ENCODE measurements around the gene TICAM2. TPM values are rescaled to one million over a fixed set of nuclear protein-coding genes. Genes with fewer than 3 reads are reported as not detected.

Gene TICAM2
- polyA plus RNA-seq, 2 of the 4 experiments (the other 2 are of a cell fraction) = 0.34 to 0.77 TPM

DNA sequence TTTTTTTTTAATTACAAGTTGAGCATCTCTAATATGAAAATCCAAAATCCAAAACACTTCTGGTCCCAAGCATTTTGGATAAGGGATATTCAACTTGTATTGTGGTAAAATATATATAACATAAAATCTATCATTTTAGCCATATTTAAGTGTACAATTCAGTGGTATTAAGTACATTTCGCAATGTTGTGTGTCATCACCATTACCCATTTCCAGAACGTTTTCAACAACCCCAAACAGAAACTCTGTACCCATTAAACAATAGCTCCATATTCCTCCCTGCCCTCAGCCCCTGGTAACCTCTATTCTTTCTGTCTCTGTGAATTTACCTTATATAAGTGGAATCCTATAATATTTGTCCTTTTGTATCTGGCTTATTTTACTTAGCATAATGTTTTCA, 24.9 kb downstream of the TICAM2 start:
- Histone ChIP-seq H3K4me1 (peaks cover 10% of the 10 kb centered on the region; the same call in 2 of the 3 replicates), H3K4me2 (no peak overlapping the region), H3K4me3 (no peak overlapping the region), H3K27ac (no peak overlapping the region), H3K9me3 (peaks cover 5% of the 10 kb centered on the region; the same call in 1 of the 3 replicates)
- 59% methylated on average over 2 of the region's 2 CpGs for WGBS (ENCODE audit: missing lambda C conversion rate)
- no peak for FAIRE-seq
- no peak for TF ChIP-seq MAX (IDR thresholded peaks at IDR 0.05)
- peak in 1 of 2 experiments; percentile 33; a peak in 1 of 4 replicates for TF ChIP-seq CEBPB (IDR thresholded peaks at IDR 0.05)
- no peak for ATAC-seq
- ChIA-PET POLR2A (no interaction called here), CTCF (interaction anchor here (1.1 to 5.3 kb wide), 4 partner anchors 12 to 275 kb away, joined by 3 to 156 read pairs (median 16); no protein-coding TSS in a partner anchor)
- DNase-seq (ENCODE audit: low read depth in 1 of 2, low spot score in 1 of 2) = no peak

- POLR2A ChIA-PET = interaction anchor here (1.1 to 1.7 kb wide), 2 partner anchors 30 to 32 kb away, joined by 6 to 11 read pairs; partner anchors contain the start of gene FEM1C
- no peak overlapping the region for H3K4me3 ChIP-seq
- peaks cover 5% of the 10 kb centered on the region; the same call in 1 of the 3 replicates for H3K9me3 ChIP-seq
- 75% methylated on average over 4 of the region's 5 CpGs for WGBS (ENCODE audit: missing lambda C conversion rate)
- peaks cover 10% of the 10 kb centered on the region; the same call in 2 of the 3 replicates for H3K4me1 ChIP-seq
- CTCF ChIA-PET = interaction anchor here (0.8 to 5.3 kb wide), 29 partner anchors 8 to 280 kb away, joined by 3 to 156 read pairs (median 5); partner anchors contain the start of gene FEM1C
- ATAC-seq (no peak), DNase-seq (ENCODE audit: low read depth in 1 of 2, low spot score in 1 of 2) (no peak), FAIRE-seq (no peak)
- no peak for TF ChIP-seq RAD21 (conservative IDR thresholded peaks at IDR 0.05 in 1 of 2, IDR thresholded peaks at IDR 0.05 in 1 of 2)
- no peak for TF ChIP-seq CHD2 (IDR thresholded peaks at IDR 0.05; ENCODE audit: low read length, partially characterized antibody)
- no peak for TF ChIP-seq EP300 (IDR thresholded peaks at IDR 0.05)
- TF ChIP-seq FOSL2 (IDR thresholded peaks at IDR 0.05) = no peak
- TF ChIP-seq FOSL2 (CRISPR knock-in tag; IDR thresholded peaks at IDR 0.05) = no peak
- TF ChIP-seq GATA3 (IDR thresholded peaks at IDR 0.05; ENCODE audit: borderline replicate concordance) = no peak
- TF ChIP-seq ESRRA (IDR thresholded peaks at IDR 0.05; ENCODE audit: borderline replicate concordance, low read length) = no peak
- no peak for TF ChIP-seq EHF (CRISPR knock-in tag; IDR thresholded peaks at IDR 0.05)
- TF ChIP-seq TFCP2L1 (CRISPR knock-in tag; IDR thresholded peaks at IDR 0.05) = no peak
- TF ChIP-seq ZNF302 (CRISPR knock-in tag; IDR thresholded peaks at IDR 0.05) = no peak
- TF ChIP-seq CTCF (IDR thresholded peaks at IDR 0.05) = no peak
- TF ChIP-seq JUN (IDR thresholded peaks at IDR 0.05) = no peak
- TF ChIP-seq CHD4 (IDR thresholded peaks at IDR 0.05; ENCODE audit: borderline replicate concordance) = no peak
- no peak for TF ChIP-seq RCOR1 (IDR thresholded peaks at IDR 0.05; ENCODE audit: low read depth, low read length)
- no peak for TF ChIP-seq SREBF2 (IDR thresholded peaks at IDR 0.05)
- no peak for TF ChIP-seq KDM5A (IDR thresholded peaks at IDR 0.05)
- TF ChIP-seq ZC3H11A (IDR thresholded peaks at IDR 0.05) = no peak
- no peak for TF ChIP-seq FOSB (CRISPR knock-in tag; IDR thresholded peaks at IDR 0.05)
- no peak for TF ChIP-seq RNF2 (IDR thresholded peaks at IDR 0.05; ENCODE audit: borderline replicate concordance, low read depth)
- no peak for TF ChIP-seq MAZ (IDR thresholded peaks at IDR 0.05; ENCODE audit: borderline replicate concordance, low read depth, low read length)
- no peak overlapping the region for H3K4me2 ChIP-seq
- no peak overlapping the region for H3K27ac ChIP-seq
Observed at GRCh38 chr5:115575167-115576070, 26.9 kb downstream of the TICAM2 start.

DNA sequence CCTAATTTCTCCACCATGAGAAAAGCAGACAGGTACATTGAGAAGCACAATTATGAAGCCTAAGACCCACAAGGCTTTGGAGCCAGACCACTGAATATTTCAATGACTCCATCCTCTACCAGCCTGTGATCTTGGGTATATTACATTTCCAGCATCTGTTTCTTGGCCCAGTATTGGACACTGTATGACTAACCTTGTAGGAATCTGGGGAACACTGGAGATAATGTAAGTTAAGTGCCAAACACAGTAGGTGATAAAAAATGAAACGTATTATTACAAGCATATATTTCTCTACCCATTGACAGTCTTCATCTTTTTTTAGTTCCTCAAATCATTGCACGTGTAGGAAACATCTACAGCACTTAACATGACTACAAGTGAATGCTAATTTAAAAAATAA, 29.1 kb downstream of the TICAM2 start:
- ATAC-seq = no peak
- no peak overlapping the region for H3K27ac ChIP-seq
- 47% methylated on average over 2 of the region's 2 CpGs for WGBS (ENCODE audit: missing lambda C conversion rate)
- H3K4me1 ChIP-seq = no peaks in the 10 kb centered on the region
- H3K4me3 ChIP-seq = no peak overlapping the region
- ChIA-PET CTCF (interaction anchor here (0.9 to 3.5 kb wide), 5 partner anchors 8 to 263 kb away, joined by 3 to 29 read pairs (median 20); partner anchors contain the start of gene FEM1C), POLR2A (no interaction called here)
- H3K4me2 ChIP-seq = no peak overlapping the region
- peaks cover 5% of the 10 kb centered on the region; the same call in 1 of the 3 replicates for H3K9me3 ChIP-seq
- DNase-seq (ENCODE audit: low read depth in 1 of 2, low spot score in 1 of 2) = no peak
- TF ChIP-seq KDM1A (IDR thresholded peaks at IDR 0.05; ENCODE audit: low read depth) = no peak
- TF ChIP-seq NFE2L2 (conservative IDR thresholded peaks at IDR 0.05; ENCODE audit: low read length) = no peak
- TF ChIP-seq SREBF2 (IDR thresholded peaks at IDR 0.05) = no peak
- TF ChIP-seq JUNB (IDR thresholded peaks at IDR 0.05) = no peak
- no peak for TF ChIP-seq CHD4 (IDR thresholded peaks at IDR 0.05; ENCODE audit: borderline replicate concordance)
- TF ChIP-seq HEYL (CRISPR knock-in tag; IDR thresholded peaks at IDR 0.05) = no peak
- no peak for TF ChIP-seq PHF8 (IDR thresholded peaks at IDR 0.05; ENCODE audit: borderline replicate concordance, low read depth)
- TF ChIP-seq HDAC2 (IDR thresholded peaks at IDR 0.05) = no peak
- no peak for TF ChIP-seq CHD2 (IDR thresholded peaks at IDR 0.05; ENCODE audit: low read length, partially characterized antibody)
- TF ChIP-seq RNF2 (IDR thresholded peaks at IDR 0.05; ENCODE audit: borderline replicate concordance, low read depth) = no peak
- TF ChIP-seq FOSL2 (IDR thresholded peaks at IDR 0.05) = no peak
- no peak for TF ChIP-seq FOSL2 (CRISPR knock-in tag; IDR thresholded peaks at IDR 0.05)
- TF ChIP-seq EHMT2 (IDR thresholded peaks at IDR 0.05; ENCODE audit: low read depth) = no peak
- FAIRE-seq = no peak

Data from A549 (cell line).